H1 (cell line): Measurements from ENCODE around the gene CCDC51. TPM values are rescaled to one million over a fixed set of nuclear protein-coding genes. Genes with fewer than 3 reads are reported as not detected.

Experiments
- CTCF ChIA-PET: fragments of 300-600 bp; sonication (Branson Sonifier 250); formaldehyde crosslinking; loops from one replicate; lab custom pipeline; 2021; ENCODE audit not compliant: partially characterized antibody; lab: Charles Lee
- POLR2A ChIA-PET: fragments of 300-600 bp; sonication (Branson Sonifier 250); formaldehyde crosslinking; loops from one replicate; lab custom pipeline; 2021; ENCODE audit warnings: inconsistent platforms; ENCODE audit not compliant: partially characterized antibody; lab: Charles Lee
- DNase-seq, 2 experiments: peaks; one replicate each; pipeline versions ENCODE4 v3.0.0 to v3.0.0-alpha.2; 2010 to 2022; ENCODE audit warnings: low spot score in 2 of 2, low read depth in 1 of 2, mixed read lengths in 1 of 2
- FAIRE-seq: peaks from 2 replicates; lab custom pipeline; 2011; peaks lifted over from hg19 to GRCh38; lab: Jason Lieb, UNC
- H2AFZ ChIP-seq: 2 replicates; pipeline ENCODE4 v1.8.1; 2012; ENCODE audit warnings: low read length, inconsistent platforms
- H2AK5ac ChIP-seq: 2 replicates; pipeline ENCODE4 v1.6.1; 2013; ENCODE audit warnings: low read depth, low read length
- H2BK120ac ChIP-seq: replicated peaks from 2 replicates; pipeline ENCODE3; 2013; ENCODE audit warnings: low read depth, low read length, inconsistent platforms
- H2BK12ac ChIP-seq: 2 replicates; pipeline ENCODE4 v1.6.1; 2013; ENCODE audit warnings: low read depth, low read length
- H2BK15ac ChIP-seq: 2 replicates; pipeline ENCODE4 v1.6.1; 2013; ENCODE audit warnings: low read length
- H2BK20ac ChIP-seq: 2 replicates; pipeline ENCODE4 v1.6.1; 2013; ENCODE audit warnings: low read length
- H2BK5ac ChIP-seq: 2 replicates; pipeline ENCODE4 v1.6.1; 2013; ENCODE audit warnings: low read depth, low read length
- H3K14ac ChIP-seq: 2 replicates; pipeline ENCODE4 v1.6.1; 2013; ENCODE audit warnings: inconsistent platforms; ENCODE audit not compliant: insufficient read length
- H3K18ac ChIP-seq: 2 replicates; pipeline ENCODE4 v1.6.1; 2013; ENCODE audit warnings: low read length; ENCODE audit errors: extremely low read depth
- H3K23ac ChIP-seq: 2 replicates; pipeline ENCODE4 v1.6.1; 2013; ENCODE audit warnings: inconsistent platforms; ENCODE audit not compliant: insufficient read length
- H3K23me2 ChIP-seq: 2 replicates; pipeline ENCODE4 v1.6.1; 2013; ENCODE audit warnings: low read depth, low read length
- H3K27ac ChIP-seq: 2 replicates; pipeline ENCODE4 v1.6.1; 2011; ENCODE audit warnings: low read depth, low read length, inconsistent platforms
- H3K27me3 ChIP-seq, 4 experiments: replicated peaks in 1 of 4; 1 replicate in 1 of 4; 2 replicates in 3 of 4; pipeline versions ENCODE4 v1.6.1 to v1.8.1; 2011 to 2013; ENCODE audit warnings: low read length in 3 of 4, mild to moderate bottlenecking in 3 of 4, inconsistent platforms in 2 of 4, mixed read lengths in 2 of 4, moderate library complexity in 1 of 4; ENCODE audit not compliant: control insufficient read depth in 3 of 4, insufficient read depth in 3 of 4; ENCODE audit errors: extremely low read depth in 1 of 4
- H3K36me3 ChIP-seq, 4 experiments: 2 replicates each; pipeline versions ENCODE4 v1.6.1 to v1.8.1; 2011 to 2013; ENCODE audit warnings: mild to moderate bottlenecking in 4 of 4, low read length in 3 of 4, moderate library complexity in 2 of 4, control low read depth in 1 of 4, inconsistent platforms in 1 of 4; ENCODE audit not compliant: insufficient read depth in 4 of 4, control insufficient read depth in 2 of 4
- H3K4ac ChIP-seq: replicated peaks from 2 replicates; pipeline ENCODE3; 2013; ENCODE audit warnings: low read length, low read depth, mixed read lengths, inconsistent platforms; ENCODE audit not compliant: insufficient read length
- H3K4me1 ChIP-seq, 4 experiments: replicated peaks in 1 of 4; 1 replicate in 1 of 4; 2 replicates in 3 of 4; pipeline versions ENCODE4 v1.6.1 to v1.8.1; 2011 to 2013; ENCODE audit warnings: low read length in 3 of 4, inconsistent platforms in 2 of 4, mixed read lengths in 1 of 4; ENCODE audit not compliant: insufficient read depth in 4 of 4, control insufficient read depth in 3 of 4
- H3K4me2 ChIP-seq, 2 experiments: 2 replicates each; pipeline versions ENCODE4 v1.6.1 to v1.8.1; 2011 to 2013; ENCODE audit warnings: low read depth in 2 of 2, low read length in 2 of 2, control low read depth in 1 of 2, inconsistent platforms in 1 of 2, mild to moderate bottlenecking in 1 of 2; ENCODE audit not compliant: insufficient read depth in 1 of 2
- H3K4me3 ChIP-seq, 4 experiments: fragments of 200-600, 300-600 bp in 1 of 4; sonication (generic), shearing (Covaris generic), sonication (Bioruptor Twin) in 1 of 4; 2 replicates each; pipeline versions ENCODE4 v1.5.1 to v1.8.1; 2011 to 2016; ENCODE audit warnings: low read length in 4 of 4, low read depth in 3 of 4, control low read depth in 2 of 4, inconsistent platforms in 2 of 4, mild to moderate bottlenecking in 2 of 4, mixed read lengths in 1 of 4, moderate library complexity in 1 of 4; ENCODE audit not compliant: insufficient read depth in 2 of 4; ENCODE audit errors: extremely low read depth in 1 of 4
- H3K56ac ChIP-seq: replicated peaks from 2 replicates; pipeline ENCODE3; 2013; ENCODE audit warnings: low read depth, mild to moderate bottlenecking, mixed read lengths, low read length, inconsistent platforms; ENCODE audit not compliant: insufficient read length
- H3K79me1 ChIP-seq: 2 replicates; pipeline ENCODE4 v1.6.1; 2013; ENCODE audit warnings: low read depth, low read length, control low read depth
- H3K79me2 ChIP-seq, 2 experiments: 2 replicates each; pipeline versions ENCODE4 v1.6.1 to v1.8.1; 2012 to 2013; ENCODE audit warnings: low read length in 2 of 2, mild to moderate bottlenecking in 2 of 2, inconsistent platforms in 1 of 2; ENCODE audit not compliant: insufficient read depth in 2 of 2, control insufficient read depth in 1 of 2
- H3K9ac ChIP-seq, 4 experiments: replicated peaks in 1 of 4; 1 replicate in 1 of 4; 2 replicates in 3 of 4; pipeline versions ENCODE4 v1.6.1 to v1.8.1; 2011 to 2013; ENCODE audit warnings: low read depth in 3 of 4, low read length in 3 of 4, control low read depth in 2 of 4, mild to moderate bottlenecking in 2 of 4, moderate library complexity in 2 of 4, inconsistent platforms in 1 of 4; ENCODE audit errors: extremely low read depth in 1 of 4
- H3K9me3 ChIP-seq, 2 experiments: 2 replicates each; pipeline versions ENCODE4 v1.6.1 to v1.8.1; 2012 to 2013; ENCODE audit warnings: mild to moderate bottlenecking in 2 of 2, moderate library complexity in 2 of 2, control low read depth in 1 of 2, inconsistent platforms in 1 of 2, low read depth in 1 of 2, low read length in 1 of 2, mixed read lengths in 1 of 2; ENCODE audit not compliant: insufficient read depth in 2 of 2
- H4K20me1 ChIP-seq, 2 experiments: replicated peaks in 1 of 2; 2 replicates each; pipeline versions ENCODE3 to v1.8.1; 2011 to 2013; ENCODE audit warnings: inconsistent platforms in 2 of 2, low read length in 2 of 2, mild to moderate bottlenecking in 1 of 2; ENCODE audit not compliant: insufficient read depth in 2 of 2, control insufficient read depth in 1 of 2
- H4K5ac ChIP-seq: 2 replicates; pipeline ENCODE4 v1.6.1; 2013; ENCODE audit warnings: low read length, low read depth, mixed read lengths, inconsistent platforms; ENCODE audit not compliant: insufficient read length
- H4K8ac ChIP-seq: 2 replicates; pipeline ENCODE4 v1.8.0; 2013; ENCODE audit warnings: mild to moderate bottlenecking, moderate library complexity, low read length, inconsistent platforms; ENCODE audit not compliant: insufficient read depth; ENCODE audit errors: extremely low read depth
- H4K91ac ChIP-seq: replicated peaks from 2 replicates; pipeline ENCODE3; 2013; ENCODE audit warnings: low read length, mixed read lengths, inconsistent platforms; ENCODE audit not compliant: insufficient read length
- CTBP2 ChIP-seq: IDR thresholded peaks from 2 replicates; pipeline ENCODE4 v1.7.0; 2011; ENCODE audit warnings: borderline replicate concordance, mild to moderate bottlenecking, moderate library complexity, mixed read lengths, low read length; ENCODE audit not compliant: insufficient read depth, insufficient read length
- CTCF ChIP-seq, 3 experiments: IDR thresholded peaks; 1 replicate in 2 of 3; 2 replicates in 1 of 3; pipeline versions ENCODE4 v1.5.1 to v1.6.1; 2011; ENCODE audit warnings: low read length in 3 of 3, mild to moderate bottlenecking in 3 of 3, inconsistent platforms in 2 of 3, low read depth in 1 of 3, moderate library complexity in 1 of 3; ENCODE audit not compliant: insufficient read depth in 1 of 3; ENCODE audit errors: control extremely low read depth in 1 of 3
- E2F6 ChIP-seq: IDR thresholded peaks from 2 replicates; pipeline ENCODE4 v1.6.1; 2012; ENCODE audit warnings: inconsistent platforms
- EGR1 ChIP-seq: IDR thresholded peaks from 2 replicates; pipeline ENCODE4 v1.6.1; 2011; ENCODE audit warnings: low read depth, low read length, borderline replicate concordance
- GABPA ChIP-seq: IDR thresholded peaks from 2 replicates; pipeline ENCODE4 v1.6.1; 2011; ENCODE audit warnings: mild to moderate bottlenecking, low read length, moderate library complexity, borderline replicate concordance; ENCODE audit not compliant: insufficient read depth
- NRF1 ChIP-seq: IDR thresholded peaks from 2 replicates; pipeline ENCODE4 v1.6.1; 2011; ENCODE audit warnings: mild to moderate bottlenecking, low read depth, low read length, improper control_type of control experiment
- USF2 ChIP-seq: IDR thresholded peaks from 2 replicates; pipeline ENCODE4 v1.6.1; 2011; ENCODE audit warnings: low read length, improper control_type of control experiment
- WGBS, 2 experiments: shearing (Covaris generic) in 1 of 2; methylation state at CpG; one replicate each; pipeline versions ENCODE4 v1.1.6 to v1.1.7; 2013 to 2015; ENCODE audit warnings: low lambda C conversion rate in 2 of 2, mixed read lengths in 2 of 2, inconsistent platforms in 1 of 2, low coverage in 1 of 2, missing lambda C conversion rate in 1 of 2; ENCODE audit not compliant: insufficient replicate concordance in 2 of 2, insufficient coverage in 1 of 2, insufficient read length in 1 of 2; ENCODE audit errors: extremely low coverage in 1 of 2, missing lambda C conversion rate in 1 of 2; 5-methylcytosine and 5-hydroxymethylcytosine counted together
- polyA plus RNA-seq, 7 experiments: library from polyadenylated mRNA; depleted of rRNA in 3 of 7; stranded (reverse) in 5 of 7; unstranded in 2 of 7; fragments of >200 nt in 5 of 7; fragments of 200-250 nt in 2 of 7; gene quantifications; 1 replicate in 5 of 7; 2 replicates in 1 of 7; 4 replicates in 1 of 7; pipeline versions ENCODE4 v1.2.1 to v1.2.3, GENCODE V29; 2011 to 2013; ENCODE audit warnings: missing spikeins in 2 of 7, mixed read lengths in 2 of 7
- total RNA-seq: library from RNA; stranded (reverse); fragmentation: NEBNext Ultra II Directional; extraction: Animal tissue kit (Norgen Biotek cat#: 25700); gene quantifications from 2 replicates; pipeline ENCODE4 v1.2.1, GENCODE V29; 2021

The CCDC51 gene
- total and polyA plus RNA-seq, 2 of the 8 experiments (the other 6 are each of a cell fraction or from before 2014, with no cell fraction given): 21.3 to 21.4 TPM

- Histone ChIP-seq H4K20me1 (peaks cover 0 to 8% of the 10 kb centered on the region in 2 experiments), H2BK120ac (no peak overlapping the region), H3K79me1 (peaks cover 6% of the 10 kb centered on the region), H3K9ac (no peak overlapping the region), H2BK12ac (no peak overlapping the region), H3K27me3 (no peaks in the 10 kb centered on the region), H3K18ac (no peak overlapping the region), H4K91ac (no peak overlapping the region), H2BK5ac (no peak overlapping the region), H2AFZ (no peak overlapping the region), H3K9me3 (no peaks in the 10 kb centered on the region), H4K5ac (no peak overlapping the region), H3K23me2 (peaks cover 3% of the 10 kb centered on the region; the same call in 1 of the 2 replicates), H2AK5ac (no peak overlapping the region), H3K4ac (no peak overlapping the region), H3K27ac (no peak overlapping the region), H3K14ac (no peak overlapping the region), H4K8ac (no peak overlapping the region), H3K4me1 (peaks cover 0 to 11% (median 5%) of the 10 kb centered on the region in 4 experiments; a peak in 5 of 7 replicates), H2BK20ac (no peak overlapping the region), H3K36me3 (peaks cover 4 to 32% (median 17%) of the 10 kb centered on the region in 4 experiments; a peak in 6 of 8 replicates), H3K4me2 (no peak overlapping the region), H3K56ac (no peak overlapping the region), H3K23ac (no peak overlapping the region), H2BK15ac (no peak overlapping the region), H3K4me3 (no peak overlapping the region), H3K79me2 (peaks cover 5 to 38% of the 10 kb centered on the region in 2 experiments; a peak in 3 of 4 replicates)
- ChIA-PET POLR2A (interaction anchor here (1.0 to 31.5 kb wide), 17 partner anchors 7 to 249 kb away, joined by 3 to 650 read pairs (median 4); partner anchors contain the start of genes ATRIP, CCDC51, CDC25A and SHISA5), CTCF (interaction anchor here (0.6 to 7.7 kb wide), 40 partner anchors 9 to 278 kb away, joined by 3 to 220 read pairs (median 9); partner anchors contain the start of genes ATRIP and SLC26A6)
- FAIRE-seq: no peak
- 90% methylated on average over 7 of the region's 7 CpGs; no CpG with 5 or more reads in 1 of the 2 experiments for WGBS, 2 experiments
- DNase-seq: no peak
- TF ChIP-seq GABPA (no peak), USF2 (no peak), EGR1 (no peak), CTCF (IDR thresholded peaks at IDR 0.05; ENCODE audit: control extremely low read depth in 1 of 3, insufficient read depth in 1 of 3, low read depth in 1 of 3, low read length in 3 of 3) (no peak), CTBP2 (no peak), NRF1 (no peak), E2F6 (no peak)
Measured at GRCh38 chr3:48436855-48437254, 3.1 kb downstream of the CCDC51 start.
